ENCODE results near the gene BRDT.

DNA sequence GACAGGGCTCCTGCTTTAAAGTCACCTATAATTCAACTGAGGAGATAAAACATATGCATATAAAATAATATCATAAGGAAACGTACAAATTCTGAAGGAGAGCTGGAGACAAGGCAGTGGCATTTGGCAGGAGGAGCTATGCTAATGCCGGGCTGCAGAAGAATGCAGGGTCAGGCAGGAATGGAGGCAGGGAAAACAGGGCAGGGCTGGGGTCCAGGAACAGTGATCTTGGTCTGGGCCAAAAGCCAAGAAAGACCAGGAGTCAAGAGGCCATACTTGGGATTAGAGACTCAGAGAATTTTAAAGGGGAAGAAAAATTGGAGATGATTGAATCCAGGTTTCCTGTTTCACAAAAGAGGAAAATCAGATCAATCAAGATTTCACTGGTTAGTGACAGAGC lies 20.0 kb upstream of the BRDT start:
- TF ChIP-seq, protein P1, sequence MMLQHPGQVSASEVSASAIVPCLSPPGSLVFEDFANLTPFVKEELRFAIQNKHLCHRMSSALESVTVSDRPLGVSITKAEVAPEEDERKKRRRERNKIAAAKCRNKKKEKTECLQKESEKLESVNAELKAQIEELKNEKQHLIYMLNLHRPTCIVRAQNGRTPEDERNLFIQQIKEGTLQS (CRISPR knock-in tag; conservative IDR thresholded peaks at IDR 0.05): no peak
- no peak for TF ChIP-seq ETV6 (CRISPR knock-in tag; IDR thresholded peaks at IDR 0.05)
- TF ChIP-seq ZNF263 (CRISPR knock-in tag; IDR thresholded peaks at IDR 0.05; ENCODE audit: low read depth): no peak
- TF ChIP-seq, protein P2, sequence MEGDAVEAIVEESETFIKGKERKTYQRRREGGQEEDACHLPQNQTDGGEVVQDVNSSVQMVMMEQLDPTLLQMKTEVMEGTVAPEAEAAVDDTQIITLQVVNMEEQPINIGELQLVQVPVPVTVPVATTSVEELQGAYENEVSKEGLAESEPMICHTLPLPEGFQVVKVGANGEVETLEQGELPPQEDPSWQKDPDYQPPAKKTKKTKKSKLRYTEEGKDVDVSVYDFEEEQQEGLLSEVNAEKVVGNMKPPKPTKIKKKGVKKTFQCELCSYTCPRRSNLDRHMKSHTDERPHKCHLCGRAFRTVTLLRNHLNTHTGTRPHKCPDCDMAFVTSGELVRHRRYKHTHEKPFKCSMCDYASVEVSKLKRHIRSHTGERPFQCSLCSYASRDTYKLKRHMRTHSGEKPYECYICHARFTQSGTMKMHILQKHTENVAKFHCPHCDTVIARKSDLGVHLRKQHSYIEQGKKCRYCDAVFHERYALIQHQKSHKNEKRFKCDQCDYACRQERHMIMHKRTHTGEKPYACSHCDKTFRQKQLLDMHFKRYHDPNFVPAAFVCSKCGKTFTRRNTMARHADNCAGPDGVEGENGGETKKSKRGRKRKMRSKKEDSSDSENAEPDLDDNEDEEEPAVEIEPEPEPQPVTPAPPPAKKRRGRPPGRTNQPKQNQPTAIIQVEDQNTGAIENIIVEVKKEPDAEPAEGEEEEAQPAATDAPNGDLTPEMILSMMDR (IDR thresholded peaks at IDR 0.05): no peak
- TF ChIP-seq, protein P3, sequence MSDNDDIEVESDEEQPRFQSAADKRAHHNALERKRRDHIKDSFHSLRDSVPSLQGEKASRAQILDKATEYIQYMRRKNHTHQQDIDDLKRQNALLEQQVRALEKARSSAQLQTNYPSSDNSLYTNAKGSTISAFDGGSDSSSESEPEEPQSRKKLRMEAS (CRISPR knock-in tag; IDR thresholded peaks at IDR 0.05): no peak
- TF ChIP-seq, protein P4, sequence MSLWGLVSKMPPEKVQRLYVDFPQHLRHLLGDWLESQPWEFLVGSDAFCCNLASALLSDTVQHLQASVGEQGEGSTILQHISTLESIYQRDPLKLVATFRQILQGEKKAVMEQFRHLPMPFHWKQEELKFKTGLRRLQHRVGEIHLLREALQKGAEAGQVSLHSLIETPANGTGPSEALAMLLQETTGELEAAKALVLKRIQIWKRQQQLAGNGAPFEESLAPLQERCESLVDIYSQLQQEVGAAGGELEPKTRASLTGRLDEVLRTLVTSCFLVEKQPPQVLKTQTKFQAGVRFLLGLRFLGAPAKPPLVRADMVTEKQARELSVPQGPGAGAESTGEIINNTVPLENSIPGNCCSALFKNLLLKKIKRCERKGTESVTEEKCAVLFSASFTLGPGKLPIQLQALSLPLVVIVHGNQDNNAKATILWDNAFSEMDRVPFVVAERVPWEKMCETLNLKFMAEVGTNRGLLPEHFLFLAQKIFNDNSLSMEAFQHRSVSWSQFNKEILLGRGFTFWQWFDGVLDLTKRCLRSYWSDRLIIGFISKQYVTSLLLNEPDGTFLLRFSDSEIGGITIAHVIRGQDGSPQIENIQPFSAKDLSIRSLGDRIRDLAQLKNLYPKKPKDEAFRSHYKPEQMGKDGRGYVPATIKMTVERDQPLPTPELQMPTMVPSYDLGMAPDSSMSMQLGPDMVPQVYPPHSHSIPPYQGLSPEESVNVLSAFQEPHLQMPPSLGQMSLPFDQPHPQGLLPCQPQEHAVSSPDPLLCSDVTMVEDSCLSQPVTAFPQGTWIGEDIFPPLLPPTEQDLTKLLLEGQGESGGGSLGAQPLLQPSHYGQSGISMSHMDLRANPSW (CRISPR knock-in tag; conservative IDR thresholded peaks at IDR 0.05; ENCODE audit: low read depth): no peak
- TF ChIP-seq, protein P5, sequence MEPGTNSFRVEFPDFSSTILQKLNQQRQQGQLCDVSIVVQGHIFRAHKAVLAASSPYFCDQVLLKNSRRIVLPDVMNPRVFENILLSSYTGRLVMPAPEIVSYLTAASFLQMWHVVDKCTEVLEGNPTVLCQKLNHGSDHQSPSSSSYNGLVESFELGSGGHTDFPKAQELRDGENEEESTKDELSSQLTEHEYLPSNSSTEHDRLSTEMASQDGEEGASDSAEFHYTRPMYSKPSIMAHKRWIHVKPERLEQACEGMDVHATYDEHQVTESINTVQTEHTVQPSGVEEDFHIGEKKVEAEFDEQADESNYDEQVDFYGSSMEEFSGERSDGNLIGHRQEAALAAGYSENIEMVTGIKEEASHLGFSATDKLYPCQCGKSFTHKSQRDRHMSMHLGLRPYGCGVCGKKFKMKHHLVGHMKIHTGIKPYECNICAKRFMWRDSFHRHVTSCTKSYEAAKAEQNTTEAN (CRISPR knock-in tag; IDR thresholded peaks at IDR 0.05): no peak
- no peak for TF ChIP-seq ZNF121 (CRISPR knock-in tag; IDR thresholded peaks at IDR 0.05)
- TF ChIP-seq MYBL2 (CRISPR knock-in tag; IDR thresholded peaks at IDR 0.05): no peak
- TF ChIP-seq NR3C1 (CRISPR knock-in tag; conservative IDR thresholded peaks at IDR 0.05; ENCODE audit: low read depth): no peak
- TF ChIP-seq TEAD4 (CRISPR knock-in tag; IDR thresholded peaks at IDR 0.05): no peak
- no peak for TF ChIP-seq RELA (CRISPR knock-in tag; IDR thresholded peaks at IDR 0.05; ENCODE audit: borderline replicate concordance)
- TF ChIP-seq ZNF423 (CRISPR knock-in tag; IDR thresholded peaks at IDR 0.05): no peak
- TF ChIP-seq, protein P6, sequence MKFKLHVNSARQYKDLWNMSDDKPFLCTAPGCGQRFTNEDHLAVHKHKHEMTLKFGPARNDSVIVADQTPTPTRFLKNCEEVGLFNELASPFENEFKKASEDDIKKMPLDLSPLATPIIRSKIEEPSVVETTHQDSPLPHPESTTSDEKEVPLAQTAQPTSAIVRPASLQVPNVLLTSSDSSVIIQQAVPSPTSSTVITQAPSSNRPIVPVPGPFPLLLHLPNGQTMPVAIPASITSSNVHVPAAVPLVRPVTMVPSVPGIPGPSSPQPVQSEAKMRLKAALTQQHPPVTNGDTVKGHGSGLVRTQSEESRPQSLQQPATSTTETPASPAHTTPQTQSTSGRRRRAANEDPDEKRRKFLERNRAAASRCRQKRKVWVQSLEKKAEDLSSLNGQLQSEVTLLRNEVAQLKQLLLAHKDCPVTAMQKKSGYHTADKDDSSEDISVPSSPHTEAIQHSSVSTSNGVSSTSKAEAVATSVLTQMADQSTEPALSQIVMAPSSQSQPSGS (CRISPR knock-in tag; IDR thresholded peaks at IDR 0.05; ENCODE audit: borderline replicate concordance, low read depth): no peak

Measured in WTC11 (cell line).